Measurements from ENCODE around the gene TREH.

Gene TREH

GRCh38 chr11:118632577-118633318 is 46.7 kb downstream of the TREH start:
- no peak overlapping the region for H3K27ac ChIP-seq
- H3K27me3 ChIP-seq (replicated peaks) = no peaks in the 10 kb centered on the region
- peaks cover 97% of the 10 kb centered on the region for H3K36me3 ChIP-seq (replicated peaks)
- no peak overlapping the region for H3K4me3 ChIP-seq (ENCODE audit: low read depth, low read length)
- in situ Hi-C loops (cut with HindIII; ENCODE audit: low pct_ligation_motif_present, low sequenced_read_pairs) = no loop called here
- DNase-seq = no peak
- no peak for TF ChIP-seq CTCF (IDR thresholded peaks at IDR 0.05; ENCODE audit: low read depth, low read length, missing control alignments)

- in situ Hi-C loops (cut with HindIII; ENCODE audit: low pct_ligation_motif_present, low sequenced_read_pairs) = no loop called here
These were observed 48.1 kb downstream of the TREH start for GRCh38 chr11:118631142-118631909.

GRCh38 chr11:118629761-118630661 is 49.4 kb downstream of the TREH start:
- Histone ChIP-seq H3K36me3 (replicated peaks) (peaks cover 93% of the 10 kb centered on the region), H3K27me3 (replicated peaks) (no peaks in the 10 kb centered on the region), H3K27ac (no peak overlapping the region), H3K4me3 (ENCODE audit: low read depth, low read length) (no peak overlapping the region)
- in situ Hi-C loops (cut with HindIII; ENCODE audit: low pct_ligation_motif_present, low sequenced_read_pairs) = no loop called here
- no peak for DNase-seq
- TF ChIP-seq CTCF (IDR thresholded peaks at IDR 0.05; ENCODE audit: low read depth, low read length, missing control alignments) = no peak

More at GRCh38 chr11:118631142-118631909, 48.1 kb downstream of the TREH start:
- Histone ChIP-seq H3K36me3 (replicated peaks) (peaks cover 97% of the 10 kb centered on the region), H3K27ac (no peak overlapping the region), H3K4me3 (ENCODE audit: low read depth, low read length) (no peak overlapping the region), H3K27me3 (replicated peaks) (no peaks in the 10 kb centered on the region)
- no peak for DNase-seq
- TF ChIP-seq CTCF (IDR thresholded peaks at IDR 0.05; ENCODE audit: low read depth, low read length, missing control alignments) = no peak

GRCh38 chr11:118628861-118629549 is 50.4 kb downstream of the TREH start:
- no peaks in the 10 kb centered on the region for H3K27me3 ChIP-seq (replicated peaks)
- no peak overlapping the region for H3K4me3 ChIP-seq (ENCODE audit: low read depth, low read length)
- no peak overlapping the region for H3K27ac ChIP-seq
- no peak for TF ChIP-seq CTCF (IDR thresholded peaks at IDR 0.05; ENCODE audit: low read depth, low read length, missing control alignments)
- DNase-seq = no peak
- in situ Hi-C loops (cut with HindIII; ENCODE audit: low pct_ligation_motif_present, low sequenced_read_pairs) = no loop called here
- H3K36me3 ChIP-seq (replicated peaks) = peaks cover 88% of the 10 kb centered on the region

GRCh38 chr11:118628432-118628831 is 51.0 kb downstream of the TREH start:
- no peak for DNase-seq
- Histone ChIP-seq H3K27me3 (replicated peaks) (no peaks in the 10 kb centered on the region), H3K36me3 (replicated peaks) (peaks cover 84% of the 10 kb centered on the region), H3K27ac (no peak overlapping the region), H3K4me3 (ENCODE audit: low read depth, low read length) (no peak overlapping the region)
- in situ Hi-C loops (cut with HindIII; ENCODE audit: low pct_ligation_motif_present, low sequenced_read_pairs) = no loop called here
- no peak for TF ChIP-seq CTCF (IDR thresholded peaks at IDR 0.05; ENCODE audit: low read depth, low read length, missing control alignments)

Data from brain microvascular endothelial cell (primary cell).